BJ (cell line): ENCODE measurements around the gene ZNF232. TPM values are rescaled to one million over a fixed set of nuclear protein-coding genes. Genes with fewer than 3 reads are reported as not detected.
"Not testable (repeated sequence)": the region's sequence is repeated elsewhere in the genome, so short reads cannot be mapped to it uniquely, and the experiment has no call there.

Experiments
- CTCF ChIA-PET: fragments of 350-600 bp; formaldehyde crosslinking; extraction: SDS; loops from one replicate; lab custom pipeline; 2021; ENCODE audit warnings: antibody characterized with exemption, inconsistent platforms; lab: Yijun Ruan, JAX
- POLR2A ChIA-PET: fragments of 300-600 bp; sonication (Branson Sonifier 250); formaldehyde crosslinking; extraction: SDS; loops from one replicate; lab custom pipeline; 2021; ENCODE audit warnings: antibody characterized with exemption; lab: Charles Lee
- DNase-seq: peaks from one replicate; pipeline ENCODE4 v3.0.0-alpha.2; 2011; ENCODE audit warnings: low read depth
- H3K27me3 ChIP-seq: 2 replicates; pipeline ENCODE4 v1.6.0; 2011; ENCODE audit warnings: low read length; ENCODE audit not compliant: control insufficient read depth, insufficient read depth
- H3K36me3 ChIP-seq: 2 replicates; pipeline ENCODE4 v1.5.1; 2011; ENCODE audit warnings: low read length; ENCODE audit not compliant: control insufficient read depth, insufficient read depth
- H3K4me3 ChIP-seq: 2 replicates; pipeline ENCODE4 v1.5.1; 2011; ENCODE audit warnings: low read depth, mild to moderate bottlenecking, control low read depth, low read length
- CTCF ChIP-seq: IDR thresholded peaks from 2 replicates; pipeline ENCODE4 v1.5.1; 2011; ENCODE audit warnings: low read depth, mild to moderate bottlenecking, control low read depth, inconsistent platforms, low read length, moderate library complexity; ENCODE audit not compliant: insufficient read depth
- polyA plus RNA-seq: library from polyadenylated mRNA; depleted of rRNA; stranded (reverse); fragments of >200 nt; gene quantifications from 2 replicates; pipeline ENCODE4 v1.2.3, GENCODE V29; 2011

Gene ZNF232
- polyA plus RNA-seq, 1 experiment, result 3.1 TPM

- DNase-seq, result no peak
- Histone ChIP-seq H3K36me3 (no peaks in the 10 kb centered on the region), H3K4me3 (no peak overlapping the region), H3K27me3 (peaks cover 2% of the 10 kb centered on the region; the same call in 1 of the 2 replicates)
- ChIA-PET CTCF (no interaction called here), POLR2A (no interaction called here)
- no peak for TF ChIP-seq CTCF
Measured at GRCh38 chr17:5131146-5131715, 19.6 kb upstream of the ZNF232 start.

GRCh38 chr17:5130687-5131086 lies 19.0 kb upstream of the ZNF232 start:
- DNase-seq, CTCF ChIA-PET, H3K36me3 ChIP-seq, POLR2A ChIA-PET, H3K27me3 ChIP-seq, H3K4me3 ChIP-seq: not testable (repeated sequence)

- CTCF ChIA-PET, POLR2A ChIA-PET, DNase-seq, H3K27me3 ChIP-seq, H3K36me3 ChIP-seq, H3K4me3 ChIP-seq: not testable (repeated sequence)
Measured at GRCh38 chr17:5130261-5130660, 18.6 kb upstream of the ZNF232 start.

GRCh38 chr17:5129770-5130169 lies 18.1 kb upstream of the ZNF232 start:
- H3K36me3 ChIP-seq, H3K27me3 ChIP-seq, DNase-seq, POLR2A ChIA-PET, CTCF ChIA-PET, H3K4me3 ChIP-seq: not testable (repeated sequence)

GRCh38 chr17:5128905-5129535 lies 17.3 kb upstream of the ZNF232 start:
- ChIA-PET POLR2A (no interaction called here), CTCF (no interaction called here)
- no peak for TF ChIP-seq CTCF
- Histone ChIP-seq H3K4me3 (no peak overlapping the region), H3K27me3 (peaks cover 3% of the 10 kb centered on the region; the same call in 1 of the 2 replicates), H3K36me3 (no peaks in the 10 kb centered on the region)
- no peak for DNase-seq

- CTCF ChIA-PET, POLR2A ChIA-PET, H3K4me3 ChIP-seq, H3K27me3 ChIP-seq, DNase-seq, H3K36me3 ChIP-seq: not testable (repeated sequence)
Measured at GRCh38 chr17:5128387-5128786, 16.7 kb upstream of the ZNF232 start.

- no peak for DNase-seq
- ChIA-PET POLR2A (no interaction called here), CTCF (no interaction called here)
- H3K36me3 ChIP-seq, result no peaks in the 10 kb centered on the region
- peaks cover 5% of the 10 kb centered on the region for H3K27me3 ChIP-seq
- no peak for TF ChIP-seq CTCF
- no peak overlapping the region for H3K4me3 ChIP-seq
Measured at GRCh38 chr17:5127910-5128309, 16.2 kb upstream of the ZNF232 start.
